RCC 7860 (cell line): ENCODE results near the gene HSPA8.

ENCODE experiments used
- DNase-seq: peaks from one replicate; pipeline ENCODE4 v3.0.0-alpha.2; 2015; ENCODE audit warnings: low spot score
- FAIRE-seq: peaks from 2 replicates; lab custom pipeline; 2012; peaks lifted over from hg19 to GRCh38; lab: Jason Lieb, UNC

The HSPA8 gene

GRCh38 chr11:123052901-123053721, 8.8 kb downstream of the HSPA8 start:
- no peak for FAIRE-seq

GRCh38 chr11:123051634-123052033, 10.3 kb downstream of the HSPA8 start:
- DNase-seq (no peak), FAIRE-seq (no peak)

More at GRCh38 chr11:123052901-123053721, 8.8 kb downstream of the HSPA8 start:
- no peak for DNase-seq

GRCh38 chr11:123051146-123051545, 10.8 kb downstream of the HSPA8 start:
- no peak for DNase-seq
- no peak for FAIRE-seq

GRCh38 chr11:123047947-123048293, 14.0 kb downstream of the HSPA8 start:
- no peak for DNase-seq
- FAIRE-seq: no peak

GRCh38 chr11:123047266-123047946, 14.5 kb downstream of the HSPA8 start:
- no peak for FAIRE-seq
- no peak for DNase-seq

GRCh38 chr11:123046473-123047259, 15.3 kb downstream of the HSPA8 start:
- DNase-seq: no peak
- FAIRE-seq: no peak

- no peak for FAIRE-seq
- no peak for DNase-seq
Measured at GRCh38 chr11:123045101-123045500, 16.8 kb downstream of the HSPA8 start.

GRCh38 chr11:123041185-123041584, 20.8 kb downstream of the HSPA8 start:
- no peak for FAIRE-seq
- DNase-seq: no peak

GRCh38 chr11:123040111-123040432, 21.9 kb downstream of the HSPA8 start:
- no peak for FAIRE-seq
- DNase-seq: no peak

GRCh38 chr11:123035831-123036230, 26.1 kb downstream of the HSPA8 start:
- DNase-seq (no peak), FAIRE-seq (no peak)

GRCh38 chr11:123034597-123034996, 27.3 kb downstream of the HSPA8 start:
- no peak for FAIRE-seq
- DNase-seq: no peak

- FAIRE-seq: no peak
Measured at GRCh38 chr11:123033895-123034294, 28.0 kb downstream of the HSPA8 start.

GRCh38 chr11:123030517-123030916, 31.4 kb downstream of the HSPA8 start:
- FAIRE-seq: no peak

More at GRCh38 chr11:123033895-123034294, 28.0 kb downstream of the HSPA8 start:
- DNase-seq: no peak

GRCh38 chr11:123020968-123021367, 41.0 kb downstream of the HSPA8 start:
- FAIRE-seq: peak; percentile 10
- DNase-seq: peak; percentile 28

More at GRCh38 chr11:123030517-123030916, 31.4 kb downstream of the HSPA8 start:
- DNase-seq: no peak

GRCh38 chr11:123018702-123019101, 43.2 kb downstream of the HSPA8 start:
- no peak for DNase-seq
- no peak for FAIRE-seq

GRCh38 chr11:123011510-123011909, 50.4 kb downstream of the HSPA8 start:
- no peak for DNase-seq
- no peak for FAIRE-seq
